Measurements from ENCODE around the gene MBNL2. TPM values are rescaled to one million over a fixed set of nuclear protein-coding genes. Genes with fewer than 3 reads are reported as not detected.

MBNL2 gene
- total RNA-seq, 1 experiment from 2014 or later: 0.85 TPM

- Mint-ChIP-seq H3K36me3 (no peaks in the 10 kb centered on the region), H3K27me3 (ENCODE audit: low read depth) (no peaks in the 10 kb centered on the region), H3K4me3 (no peak overlapping the region), H3K27ac (no peak overlapping the region), H3K9me3 (no peaks in the 10 kb centered on the region), H3K4me1 (no peaks in the 10 kb centered on the region)
- ChIA-PET POLR2A (no interaction called here), CTCF (no interaction called here)
- no peak for DNase-seq (ENCODE audit: low spot score)
- TF ChIP-seq CTCF (IDR thresholded peaks at IDR 0.05) (no peak), ZNF416 (CRISPR knock-in tag; IDR thresholded peaks at IDR 0.05) (no peak), NR2C2 (CRISPR knock-in tag; IDR thresholded peaks at IDR 0.05) (no peak), PREB (CRISPR knock-in tag; IDR thresholded peaks at IDR 0.05; ENCODE audit: borderline replicate concordance) (no peak), ATF3 (CRISPR knock-in tag; conservative IDR thresholded peaks at IDR 0.05) (no peak), ATF1 (CRISPR knock-in tag; IDR thresholded peaks at IDR 0.05) (no peak), E2F4 (CRISPR knock-in tag; IDR thresholded peaks at IDR 0.05; ENCODE audit: borderline replicate concordance, low read depth) (no peak), CDX4 (CRISPR knock-in tag; IDR thresholded peaks at IDR 0.05; ENCODE audit: borderline replicate concordance) (no peak), FOXP4 (CRISPR knock-in tag; IDR thresholded peaks at IDR 0.05) (no peak), TEAD4 (CRISPR knock-in tag; IDR thresholded peaks at IDR 0.05) (no peak), NFYB (CRISPR knock-in tag; conservative IDR thresholded peaks at IDR 0.05; ENCODE audit: low read depth) (no peak), ZBTB43 (CRISPR knock-in tag; IDR thresholded peaks at IDR 0.05) (no peak)
- ATAC-seq: no peak
These were observed 73.4 kb downstream of the MBNL2 start for GRCh38 chr13:97295283-97296182.

- Mint-ChIP-seq H3K27ac (no peak overlapping the region), H3K4me1 (no peaks in the 10 kb centered on the region), H3K27me3 (ENCODE audit: low read depth) (no peaks in the 10 kb centered on the region), H3K4me3 (no peak overlapping the region), H3K36me3 (no peaks in the 10 kb centered on the region), H3K9me3 (no peaks in the 10 kb centered on the region)
- ChIA-PET CTCF (no interaction called here), POLR2A (no interaction called here)
- DNase-seq (ENCODE audit: low spot score): no peak
- no peak for ATAC-seq
- TF ChIP-seq GABPB1 (CRISPR knock-in tag; IDR thresholded peaks at IDR 0.05) (no peak), E2F5 (CRISPR knock-in tag; IDR thresholded peaks at IDR 0.05) (no peak), MYBL2 (CRISPR knock-in tag; IDR thresholded peaks at IDR 0.05) (no peak), GRHL2 (CRISPR knock-in tag; IDR thresholded peaks at IDR 0.05; ENCODE audit: insufficient replicate concordance, severe bottlenecking) (no peak), SP1 (CRISPR knock-in tag; conservative IDR thresholded peaks at IDR 0.05) (no peak), E2F1 (CRISPR knock-in tag; IDR thresholded peaks at IDR 0.05) (no peak), MAX (CRISPR knock-in tag; IDR thresholded peaks at IDR 0.05) (no peak), ZNF281 (CRISPR knock-in tag; IDR thresholded peaks at IDR 0.05) (no peak)
These were observed 74.6 kb downstream of the MBNL2 start for GRCh38 chr13:97296740-97297139.
